Pons (tissue), 1 donor: ENCODE measurements around the gene ZNG1E.
"Not testable (repeated sequence)": the region's sequence is repeated elsewhere in the genome, so short reads cannot be mapped to it uniquely, and the experiment has no call there.

Source experiments
- DNase-seq: peaks from one replicate; pipeline ENCODE4 v3.0.0-alpha.2; 2016; ENCODE audit warnings: low spot score

The ZNG1E gene

DNA sequence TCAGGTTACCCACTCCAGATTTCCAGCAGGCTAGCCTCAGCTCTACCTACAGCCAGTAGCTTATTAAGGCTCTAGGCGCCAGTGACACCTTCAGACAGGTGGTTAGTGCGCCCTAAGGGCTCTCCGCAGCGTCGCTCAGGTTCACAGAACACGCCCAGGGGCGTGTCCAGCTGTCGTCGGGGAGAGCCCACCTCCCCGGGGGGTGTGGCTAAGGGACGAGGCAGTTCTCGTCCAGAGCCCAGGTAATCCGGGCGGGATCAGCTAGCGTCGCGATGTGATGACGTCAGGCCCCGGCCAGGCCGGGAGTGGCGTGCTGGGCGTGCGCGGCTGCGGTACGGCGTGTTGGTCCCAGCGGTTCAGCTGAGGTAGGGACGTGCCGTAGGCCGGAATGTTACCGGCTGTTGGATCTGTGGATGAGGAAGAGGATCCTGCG is at the start of gene ZNG1E:
Gene ZNG1E (plus strand): TSS at position 340 of the 433 bp plus-strand sequence. CDS start 49 bp downstream, at position 389.
- peak; percentile 11 for DNase-seq

- not testable (repeated sequence) for DNase-seq
Observed at GRCh38 chr9:65673579-65673978, 2.1 kb upstream of the ZNG1E start.

DNA sequence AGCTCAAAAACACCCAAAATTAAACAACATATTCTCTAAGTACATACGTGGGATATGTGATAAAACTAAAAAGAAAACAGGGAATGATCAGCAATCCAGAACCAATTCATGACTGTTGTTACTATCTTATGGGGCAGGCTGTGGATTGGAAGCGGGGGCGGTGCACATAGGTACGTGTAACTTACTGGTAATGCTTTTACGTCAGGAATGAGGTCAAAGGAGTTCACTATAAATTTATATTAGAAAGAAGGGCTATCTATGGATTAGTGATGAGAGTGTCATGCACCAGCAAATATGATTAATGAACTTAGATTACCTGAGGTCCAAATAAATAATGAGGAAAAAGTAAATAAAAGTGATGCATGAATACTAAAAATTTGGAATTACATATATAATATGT is 710 bp upstream of the ZNG1E start:
- not testable (repeated sequence) for DNase-seq

DNA sequence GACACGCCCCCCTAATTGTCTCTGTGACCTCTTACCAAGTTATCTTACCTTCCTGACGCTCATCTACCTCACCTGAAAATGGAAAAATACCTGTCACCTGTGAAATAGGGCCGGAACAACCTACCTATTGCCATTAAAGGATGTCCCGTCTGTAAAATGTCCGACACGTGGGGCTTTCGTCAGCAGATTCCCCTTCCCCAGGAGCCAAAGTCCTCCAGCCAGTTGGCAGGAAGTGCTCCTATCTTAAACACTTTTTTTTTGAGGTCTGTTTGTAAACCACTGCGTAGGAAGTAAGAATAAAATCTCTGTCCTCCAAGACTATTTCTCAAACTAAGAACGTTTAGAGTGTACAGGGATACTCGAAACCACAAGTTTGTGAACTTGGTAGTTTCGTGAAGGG is 661 bp downstream of the ZNG1E start:
- not testable (repeated sequence) for DNase-seq

GRCh38 chr9:65678533-65678932 is 2.8 kb downstream of the ZNG1E start:
- DNase-seq, result not testable (repeated sequence)

- not testable (repeated sequence) for DNase-seq
Observed at GRCh38 chr9:65703550-65703949, 27.8 kb downstream of the ZNG1E start.

- not testable (repeated sequence) for DNase-seq
Observed at GRCh38 chr9:65714445-65714844, 38.7 kb downstream of the ZNG1E start.

- DNase-seq, result not testable (repeated sequence)
Observed at GRCh38 chr9:65737096-65737564, 61.4 kb downstream of the ZNG1E start, which contains the start of gene FOXD4L4. FOXD4L4 (plus strand) TSS chr9:65737146; CDS start chr9:65737146, 0 bp downstream.

- DNase-seq, result not testable (repeated sequence)
Observed at GRCh38 chr9:65738133-65738532, 62.4 kb downstream of the ZNG1E start.
